Measurements from ENCODE around the gene ZC3H7A. TPM values are rescaled to one million over a fixed set of nuclear protein-coding genes. Genes with fewer than 3 reads are reported as not detected.

ZC3H7A gene
- total and polyA plus RNA-seq, 2 of the 13 experiments (the other 11 are each of a cell fraction or from before 2014, with no cell fraction given): 29.2 to 36.8 TPM

DNA sequence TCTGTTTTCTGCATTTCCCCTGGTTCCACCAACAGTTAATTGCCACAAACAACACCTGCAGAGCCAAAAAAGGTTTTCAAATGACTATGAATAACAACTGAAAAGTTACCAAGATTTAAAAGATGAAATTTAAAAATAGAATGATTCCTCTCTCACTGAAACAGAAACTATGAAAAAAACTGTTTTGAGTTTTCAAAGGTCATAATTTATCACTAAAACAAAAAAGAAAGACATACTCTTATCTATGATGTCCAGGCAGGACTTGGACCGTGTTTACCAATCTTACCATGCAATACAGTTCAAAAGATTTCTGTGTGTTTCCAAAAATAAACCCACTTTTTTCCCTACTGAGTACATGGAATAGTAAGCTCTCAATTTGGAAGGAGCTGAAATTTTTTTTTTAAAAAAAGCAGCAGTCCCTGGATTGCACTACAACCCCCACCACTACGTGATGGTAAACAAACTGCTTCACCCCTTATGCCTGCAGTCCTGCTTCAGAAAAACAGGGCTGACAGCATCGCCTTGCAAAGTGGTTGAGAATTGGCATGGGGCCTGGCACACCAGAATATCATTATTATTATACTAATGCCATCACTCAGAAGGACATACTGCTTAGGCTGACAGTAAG is 62.9 kb downstream of the ZC3H7A start:
- Histone ChIP-seq H3K36me3 (replicated peaks in 1 of 2; ENCODE audit: control insufficient read depth in 1 of 2, insufficient read depth in 2 of 2, low read length in 2 of 2) (peaks cover 40 to 84% of the 10 kb centered on the region in 2 experiments), H2AFZ (ENCODE audit: low read length) (no peak overlapping the region), H4K20me1 (ENCODE audit: insufficient read depth, low read length) (peaks cover 24% of the 10 kb centered on the region), H3K27me3 (ENCODE audit: control insufficient read depth in 1 of 2, insufficient read depth in 2 of 2, low read length in 2 of 2) (no peaks in the 10 kb centered on the region), H3K4me3 (replicated peaks in 1 of 3; ENCODE audit: insufficient read depth in 1 of 3, low read depth in 2 of 3, low read length in 3 of 3) (no peak overlapping the region), H3K4me1 (ENCODE audit: insufficient read depth, low read length) (peaks cover 80% of the 10 kb centered on the region), H3K9me3 (ENCODE audit: low read length) (no peaks in the 10 kb centered on the region), H3K27ac (ENCODE audit: extremely low read length, insufficient read depth, low read length) (no peak overlapping the region), H3K4me2 (ENCODE audit: low read depth, low read length) (no peak overlapping the region), H3K9ac (ENCODE audit: insufficient read depth, low read depth, low read length) (no peak overlapping the region), H3K79me2 (ENCODE audit: insufficient read depth, low read length) (peaks cover 66% of the 10 kb centered on the region)
- ChIA-PET CTCF (ENCODE audit: low intra/inter-chr PET ratio, low total read pairs) (no interaction called here), POLR2A (interaction anchor here (1.0 to 4.1 kb wide), 4 partner anchors 9 to 76 kb away, joined by 3 to 41 read pairs (median 4); partner anchors contain the start of genes TXNDC11 and ZC3H7A)
- FAIRE-seq: no peak
- intact Hi-C loops (cut with micrococcal nuclease; ENCODE audit: unreplicated experiment) (no loop called here), in situ Hi-C loops (cut with HindIII; ENCODE audit: extremely low pct_ligation_motif_present, low pct_unique_long_range_greater_than_20kb) (no loop called here)
- DNase-seq (ENCODE audit: low spot score): no peak
- no TSS peak for BruUV-seq (replicated peaks)
- ATAC-seq: peak; percentile 16; the same call in 1 of the 3 replicates
- 79% methylated on average over 3 of the region's 3 CpGs for WGBS (ENCODE audit: low lambda C conversion rate)
- TF ChIP-seq, protein P1, sequence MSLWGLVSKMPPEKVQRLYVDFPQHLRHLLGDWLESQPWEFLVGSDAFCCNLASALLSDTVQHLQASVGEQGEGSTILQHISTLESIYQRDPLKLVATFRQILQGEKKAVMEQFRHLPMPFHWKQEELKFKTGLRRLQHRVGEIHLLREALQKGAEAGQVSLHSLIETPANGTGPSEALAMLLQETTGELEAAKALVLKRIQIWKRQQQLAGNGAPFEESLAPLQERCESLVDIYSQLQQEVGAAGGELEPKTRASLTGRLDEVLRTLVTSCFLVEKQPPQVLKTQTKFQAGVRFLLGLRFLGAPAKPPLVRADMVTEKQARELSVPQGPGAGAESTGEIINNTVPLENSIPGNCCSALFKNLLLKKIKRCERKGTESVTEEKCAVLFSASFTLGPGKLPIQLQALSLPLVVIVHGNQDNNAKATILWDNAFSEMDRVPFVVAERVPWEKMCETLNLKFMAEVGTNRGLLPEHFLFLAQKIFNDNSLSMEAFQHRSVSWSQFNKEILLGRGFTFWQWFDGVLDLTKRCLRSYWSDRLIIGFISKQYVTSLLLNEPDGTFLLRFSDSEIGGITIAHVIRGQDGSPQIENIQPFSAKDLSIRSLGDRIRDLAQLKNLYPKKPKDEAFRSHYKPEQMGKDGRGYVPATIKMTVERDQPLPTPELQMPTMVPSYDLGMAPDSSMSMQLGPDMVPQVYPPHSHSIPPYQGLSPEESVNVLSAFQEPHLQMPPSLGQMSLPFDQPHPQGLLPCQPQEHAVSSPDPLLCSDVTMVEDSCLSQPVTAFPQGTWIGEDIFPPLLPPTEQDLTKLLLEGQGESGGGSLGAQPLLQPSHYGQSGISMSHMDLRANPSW (CRISPR knock-in tag; IDR thresholded peaks at IDR 0.05; ENCODE audit: borderline replicate concordance): 0 out of 2 replicates have a peak, but pooled peaks have one; percentile 41
- TF ChIP-seq DMTF1 (CRISPR knock-in tag; IDR thresholded peaks at IDR 0.05) (no peak), ZNF333 (CRISPR knock-in tag; IDR thresholded peaks at IDR 0.05; ENCODE audit: borderline replicate concordance) (no peak), NKX3-1 (CRISPR knock-in tag; IDR thresholded peaks at IDR 0.05) (no peak), ZKSCAN8 (CRISPR knock-in tag; IDR thresholded peaks at IDR 0.05; ENCODE audit: borderline replicate concordance) (no peak), SCMH1 (CRISPR knock-in tag; IDR thresholded peaks at IDR 0.05; ENCODE audit: borderline replicate concordance) (no peak), JDP2 (CRISPR knock-in tag; IDR thresholded peaks at IDR 0.05; ENCODE audit: borderline replicate concordance) (no peak), PREB (CRISPR knock-in tag; IDR thresholded peaks at IDR 0.05) (no peak), MEF2D (CRISPR knock-in tag; IDR thresholded peaks at IDR 0.05) (peak; percentile 74; the same call in 1 of the 2 replicates)
- TF ChIP-seq, protein P2, sequence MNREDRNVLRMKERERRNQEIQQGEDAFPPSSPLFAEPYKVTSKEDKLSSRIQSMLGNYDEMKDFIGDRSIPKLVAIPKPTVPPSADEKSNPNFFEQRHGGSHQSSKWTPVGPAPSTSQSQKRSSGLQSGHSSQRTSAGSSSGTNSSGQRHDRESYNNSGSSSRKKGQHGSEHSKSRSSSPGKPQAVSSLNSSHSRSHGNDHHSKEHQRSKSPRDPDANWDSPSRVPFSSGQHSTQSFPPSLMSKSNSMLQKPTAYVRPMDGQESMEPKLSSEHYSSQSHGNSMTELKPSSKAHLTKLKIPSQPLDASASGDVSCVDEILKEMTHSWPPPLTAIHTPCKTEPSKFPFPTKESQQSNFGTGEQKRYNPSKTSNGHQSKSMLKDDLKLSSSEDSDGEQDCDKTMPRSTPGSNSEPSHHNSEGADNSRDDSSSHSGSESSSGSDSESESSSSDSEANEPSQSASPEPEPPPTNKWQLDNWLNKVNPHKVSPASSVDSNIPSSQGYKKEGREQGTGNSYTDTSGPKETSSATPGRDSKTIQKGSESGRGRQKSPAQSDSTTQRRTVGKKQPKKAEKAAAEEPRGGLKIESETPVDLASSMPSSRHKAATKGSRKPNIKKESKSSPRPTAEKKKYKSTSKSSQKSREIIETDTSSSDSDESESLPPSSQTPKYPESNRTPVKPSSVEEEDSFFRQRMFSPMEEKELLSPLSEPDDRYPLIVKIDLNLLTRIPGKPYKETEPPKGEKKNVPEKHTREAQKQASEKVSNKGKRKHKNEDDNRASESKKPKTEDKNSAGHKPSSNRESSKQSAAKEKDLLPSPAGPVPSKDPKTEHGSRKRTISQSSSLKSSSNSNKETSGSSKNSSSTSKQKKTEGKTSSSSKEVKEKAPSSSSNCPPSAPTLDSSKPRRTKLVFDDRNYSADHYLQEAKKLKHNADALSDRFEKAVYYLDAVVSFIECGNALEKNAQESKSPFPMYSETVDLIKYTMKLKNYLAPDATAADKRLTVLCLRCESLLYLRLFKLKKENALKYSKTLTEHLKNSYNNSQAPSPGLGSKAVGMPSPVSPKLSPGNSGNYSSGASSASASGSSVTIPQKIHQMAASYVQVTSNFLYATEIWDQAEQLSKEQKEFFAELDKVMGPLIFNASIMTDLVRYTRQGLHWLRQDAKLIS (CRISPR knock-in tag; IDR thresholded peaks at IDR 0.05): no peak
- TF ChIP-seq, protein P3, sequence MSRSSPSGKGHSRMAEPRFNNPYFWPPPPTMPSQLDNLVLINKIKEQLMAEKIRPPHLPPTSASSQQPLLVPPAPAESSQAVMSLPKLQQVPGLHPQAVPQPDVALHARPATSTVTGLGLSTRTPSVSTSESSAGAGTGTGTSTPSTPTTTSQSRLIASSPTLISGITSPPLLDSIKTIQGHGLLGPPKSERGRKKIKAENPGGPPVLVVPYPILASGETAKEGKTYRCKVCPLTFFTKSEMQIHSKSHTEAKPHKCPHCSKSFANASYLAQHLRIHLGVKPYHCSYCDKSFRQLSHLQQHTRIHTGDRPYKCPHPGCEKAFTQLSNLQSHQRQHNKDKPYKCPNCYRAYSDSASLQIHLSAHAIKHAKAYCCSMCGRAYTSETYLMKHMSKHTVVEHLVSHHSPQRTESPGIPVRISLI (CRISPR knock-in tag; IDR thresholded peaks at IDR 0.05; ENCODE audit: borderline replicate concordance): peak; percentile 77; the same call in 1 of the 2 replicates

Measured in HepG2 (cell line).